Glutamatergic neuron (in vitro differentiated cells): Measurements from ENCODE around the gene SNF8. TPM values are rescaled to one million over a fixed set of nuclear protein-coding genes. Genes with fewer than 3 reads are reported as not detected.

Experiments used
- DNase-seq: peaks from one replicate; pipeline ENCODE4 v3.0.0; 2022
- H3K27ac Mint-ChIP-seq: one replicate; pipeline ENCODE4 v1.8.0; 2020; ENCODE audit warnings: mild to moderate bottlenecking, mixed read lengths, inconsistent platforms; ENCODE audit not compliant: unreplicated experiment
- H3K27me3 Mint-ChIP-seq: one replicate; pipeline ENCODE4 v1.8.0; 2020; ENCODE audit warnings: mild to moderate bottlenecking, moderate library complexity, mixed read lengths, inconsistent platforms; ENCODE audit not compliant: unreplicated experiment
- H3K36me3 Mint-ChIP-seq: one replicate; pipeline ENCODE4 v1.8.0; 2020; ENCODE audit warnings: mild to moderate bottlenecking, mixed read lengths, inconsistent platforms; ENCODE audit not compliant: unreplicated experiment
- H3K4me1 Mint-ChIP-seq: one replicate; pipeline ENCODE4 v1.8.0; 2020; ENCODE audit warnings: mild to moderate bottlenecking, low read depth, mixed read lengths, inconsistent platforms; ENCODE audit not compliant: unreplicated experiment
- H3K4me3 Mint-ChIP-seq: one replicate; pipeline ENCODE4 v1.8.0; 2020; ENCODE audit warnings: mild to moderate bottlenecking, mixed read lengths, inconsistent platforms; ENCODE audit not compliant: unreplicated experiment
- H3K9me3 Mint-ChIP-seq: one replicate; pipeline ENCODE4 v1.8.0; 2020; ENCODE audit warnings: mild to moderate bottlenecking, moderate library complexity, mixed read lengths, inconsistent platforms; ENCODE audit not compliant: unreplicated experiment
- total RNA-seq: library from RNA; stranded (reverse); fragmentation: NEBNext Ultra II Directional; extraction: Animal tissue kit (Norgen Biotek cat#: 25700); gene quantifications from one replicate; pipeline ENCODE4 v1.2.1, GENCODE V29; 2021; ENCODE audit not compliant: unreplicated experiment
- TF ChIP-seq, protein P1 (sequence below): fragments of 200-600 bp; sonication (generic); IDR thresholded peaks from one replicate; pipeline ENCODE4 v1.5.0; 2021; ENCODE audit not compliant: partially characterized antibody, unreplicated experiment

SNF8 gene
- total RNA-seq, 1 donor from 2014 or later, result 143 TPM

DNA sequence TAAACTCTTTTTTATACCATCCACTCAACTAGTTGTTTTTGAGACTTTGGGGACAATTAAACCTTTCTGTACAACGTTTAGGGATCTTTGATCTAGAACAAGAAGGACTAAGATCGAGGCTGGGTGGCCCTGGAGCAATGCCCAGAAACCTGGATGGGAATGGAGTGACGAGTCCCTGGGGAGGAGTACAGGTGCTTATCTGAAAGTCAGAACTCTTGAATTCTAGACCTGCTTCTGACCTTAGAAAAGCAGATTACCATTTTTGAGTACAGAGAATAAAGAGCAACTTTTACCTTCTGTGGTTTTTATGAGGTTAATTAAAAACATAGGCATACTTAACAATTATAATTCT is 18.7 kb downstream of the SNF8 start:
- DNase-seq, result no peak
- Mint-ChIP-seq H3K9me3 (no peaks in the 10 kb centered on the region), H3K4me3 (no peak overlapping the region), H3K27ac (no peak overlapping the region), H3K27me3 (peaks cover 1% of the 10 kb centered on the region), H3K36me3 (peaks cover 4% of the 10 kb centered on the region), H3K4me1 (peaks cover 4% of the 10 kb centered on the region)
- TF ChIP-seq, protein P1, sequence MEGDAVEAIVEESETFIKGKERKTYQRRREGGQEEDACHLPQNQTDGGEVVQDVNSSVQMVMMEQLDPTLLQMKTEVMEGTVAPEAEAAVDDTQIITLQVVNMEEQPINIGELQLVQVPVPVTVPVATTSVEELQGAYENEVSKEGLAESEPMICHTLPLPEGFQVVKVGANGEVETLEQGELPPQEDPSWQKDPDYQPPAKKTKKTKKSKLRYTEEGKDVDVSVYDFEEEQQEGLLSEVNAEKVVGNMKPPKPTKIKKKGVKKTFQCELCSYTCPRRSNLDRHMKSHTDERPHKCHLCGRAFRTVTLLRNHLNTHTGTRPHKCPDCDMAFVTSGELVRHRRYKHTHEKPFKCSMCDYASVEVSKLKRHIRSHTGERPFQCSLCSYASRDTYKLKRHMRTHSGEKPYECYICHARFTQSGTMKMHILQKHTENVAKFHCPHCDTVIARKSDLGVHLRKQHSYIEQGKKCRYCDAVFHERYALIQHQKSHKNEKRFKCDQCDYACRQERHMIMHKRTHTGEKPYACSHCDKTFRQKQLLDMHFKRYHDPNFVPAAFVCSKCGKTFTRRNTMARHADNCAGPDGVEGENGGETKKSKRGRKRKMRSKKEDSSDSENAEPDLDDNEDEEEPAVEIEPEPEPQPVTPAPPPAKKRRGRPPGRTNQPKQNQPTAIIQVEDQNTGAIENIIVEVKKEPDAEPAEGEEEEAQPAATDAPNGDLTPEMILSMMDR, result no peak

DNA sequence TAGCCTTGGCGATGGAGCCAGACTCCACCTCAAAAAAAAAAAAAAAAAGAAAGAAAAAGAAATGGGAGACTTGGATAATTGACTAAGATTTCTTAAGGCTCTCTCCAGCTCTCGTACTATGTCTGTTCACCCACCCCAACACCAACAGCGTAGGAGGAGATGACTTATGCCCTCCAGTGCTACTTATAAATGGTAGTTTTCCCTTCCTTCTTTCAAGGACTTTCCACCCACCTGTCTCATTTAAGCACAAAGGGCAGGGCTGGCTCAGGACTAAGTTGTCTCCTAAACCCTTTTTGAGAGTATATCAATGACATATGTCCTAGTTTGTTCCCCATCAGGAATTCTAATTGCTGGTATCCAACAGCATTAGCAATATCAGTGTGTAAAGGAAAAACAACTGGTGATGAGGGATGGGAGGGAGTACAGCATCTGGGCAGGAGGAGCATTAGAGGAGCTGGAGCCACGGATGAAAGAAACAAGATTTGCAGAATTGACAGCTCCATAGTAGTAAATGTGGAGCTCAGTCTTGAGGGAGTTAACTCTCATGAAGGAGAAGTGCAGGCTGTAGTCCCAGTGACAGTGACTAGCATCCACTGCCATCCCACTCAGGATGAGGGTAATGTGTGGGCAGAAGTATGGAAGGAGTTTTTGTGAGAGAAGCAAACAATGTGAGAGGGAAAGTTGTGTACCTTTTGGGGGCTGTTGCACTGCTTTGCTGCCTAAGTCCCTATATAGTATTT is 19.2 kb downstream of the SNF8 start:
- H3K9me3 Mint-ChIP-seq, result no peaks in the 10 kb centered on the region
- peaks cover 5% of the 10 kb centered on the region for H3K36me3 Mint-ChIP-seq
- H3K4me3 Mint-ChIP-seq, result no peak overlapping the region

DNA sequence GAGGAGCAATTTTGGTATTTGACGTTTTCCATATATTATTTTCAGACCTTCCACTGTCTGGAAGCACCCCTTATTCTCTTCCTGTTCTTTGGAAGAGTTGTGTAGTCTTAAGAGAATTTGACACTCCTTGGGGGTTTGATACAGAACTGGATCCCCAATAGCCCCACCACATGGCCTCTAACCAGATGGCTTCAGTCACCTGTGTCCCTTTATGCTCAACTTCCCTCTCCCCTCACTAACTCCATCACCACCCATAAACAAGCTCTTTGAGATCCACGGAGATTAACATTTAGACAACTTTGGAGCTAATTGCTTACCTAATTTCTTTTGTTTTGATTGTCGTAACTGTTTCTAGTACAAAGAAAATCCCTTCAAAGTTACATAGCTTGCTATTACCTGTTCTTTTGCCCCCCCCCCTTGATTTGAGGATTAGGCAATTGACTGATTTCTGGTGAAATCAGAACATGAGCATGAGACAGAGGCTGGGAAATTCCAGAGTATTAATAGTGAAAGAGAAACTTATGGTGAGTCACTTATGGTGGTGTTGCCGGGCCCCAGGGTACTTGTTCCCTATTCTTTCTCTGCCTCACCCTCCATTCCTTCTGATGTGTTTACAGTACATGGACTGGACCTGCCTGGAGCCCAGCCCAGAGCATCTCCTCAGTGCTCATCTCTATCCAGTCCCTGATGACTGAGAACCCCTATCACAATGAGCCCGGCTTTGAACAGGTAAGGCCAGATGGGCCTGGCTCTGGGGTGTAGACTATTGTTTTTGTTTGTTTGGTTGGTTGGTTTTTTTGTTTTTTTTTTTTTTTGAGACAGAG is 29.0 kb downstream of the SNF8 start:
- Mint-ChIP-seq H3K4me3 (no peak overlapping the region), H3K4me1 (peaks cover 17% of the 10 kb centered on the region), H3K9me3 (no peaks in the 10 kb centered on the region), H3K27me3 (peaks cover 2% of the 10 kb centered on the region), H3K36me3 (no peaks in the 10 kb centered on the region), H3K27ac (peak overlapping the region; percentile 71)
- TF ChIP-seq, protein P1, result no peak
- no peak for DNase-seq

More for the DNA sequence above, 19.2 kb downstream of the SNF8 start:
- no peak for DNase-seq
- Mint-ChIP-seq H3K27ac (peak overlapping the region; percentile 39), H3K4me1 (peaks cover 4% of the 10 kb centered on the region), H3K27me3 (peaks cover 1% of the 10 kb centered on the region)
- TF ChIP-seq, protein P1, result no peak

DNA sequence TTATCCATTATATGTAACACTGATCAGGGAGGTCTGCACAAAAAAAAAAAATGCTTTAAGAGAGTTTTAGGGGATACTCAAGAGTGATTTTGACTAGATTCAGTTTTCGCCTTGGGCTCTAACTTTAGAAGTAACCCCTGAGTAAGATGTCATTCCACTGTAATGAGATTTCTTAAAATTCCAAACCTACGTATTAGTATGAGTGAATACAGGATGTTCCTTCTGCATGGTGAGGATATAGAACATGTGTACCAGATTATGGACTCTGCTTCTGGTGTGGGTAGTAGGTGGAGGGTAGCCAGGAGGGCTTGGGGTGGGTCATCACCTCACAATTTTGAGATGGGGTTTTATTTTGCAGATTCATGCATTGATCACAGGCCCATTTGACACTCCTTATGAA is 32.2 kb downstream of the SNF8 start:
- H3K4me1 Mint-ChIP-seq, result peaks cover 29% of the 10 kb centered on the region
- peaks cover 10% of the 10 kb centered on the region for H3K9me3 Mint-ChIP-seq
- H3K27ac Mint-ChIP-seq, result no peak overlapping the region
- H3K27me3 Mint-ChIP-seq, result peaks cover 9% of the 10 kb centered on the region
- TF ChIP-seq, protein P1, result no peak
- no peaks in the 10 kb centered on the region for H3K36me3 Mint-ChIP-seq
- no peak for DNase-seq
- no peak overlapping the region for H3K4me3 Mint-ChIP-seq

DNA sequence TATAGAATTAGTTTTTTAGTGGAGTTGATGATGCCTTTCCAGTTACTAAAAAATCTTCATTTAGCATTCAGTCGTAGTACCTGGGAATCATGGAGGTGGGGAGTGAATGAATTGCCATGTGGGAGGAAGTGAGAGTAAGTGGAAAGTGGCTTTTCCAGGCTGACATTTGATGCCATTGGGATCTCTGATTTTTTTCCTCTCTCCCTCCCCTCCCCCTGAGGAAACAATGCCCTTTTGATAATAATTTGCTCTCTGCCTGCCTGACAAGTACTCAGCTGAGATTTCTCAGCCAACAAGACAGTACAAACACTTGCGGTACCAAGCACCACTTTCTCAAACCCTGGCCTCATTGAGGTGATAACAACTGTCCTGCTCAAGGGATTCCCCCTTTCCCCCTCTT is 34.3 kb downstream of the SNF8 start:
- Mint-ChIP-seq H3K36me3 (no peaks in the 10 kb centered on the region), H3K4me1 (peaks cover 25% of the 10 kb centered on the region), H3K27me3 (peaks cover 7% of the 10 kb centered on the region), H3K4me3 (peak overlapping the region; percentile 100), H3K27ac (peak overlapping the region; percentile 31), H3K9me3 (peaks cover 11% of the 10 kb centered on the region)
- TF ChIP-seq, protein P1, result no peak
- DNase-seq, result no peak
